Measurements from ENCODE around the gene ATP6AP1. TPM values are rescaled to one million over a fixed set of nuclear protein-coding genes. Genes with fewer than 3 reads are reported as not detected.
A peak's percentile ranks its signal among the peaks of the same experiment; 100 is the strongest.
"Not testable (repeated sequence)": the region's sequence is repeated elsewhere in the genome, so short reads cannot be mapped to it uniquely, and the experiment has no call there.

Gene ATP6AP1
- polyA plus RNA-seq, 1 donor: 137 TPM

DNA sequence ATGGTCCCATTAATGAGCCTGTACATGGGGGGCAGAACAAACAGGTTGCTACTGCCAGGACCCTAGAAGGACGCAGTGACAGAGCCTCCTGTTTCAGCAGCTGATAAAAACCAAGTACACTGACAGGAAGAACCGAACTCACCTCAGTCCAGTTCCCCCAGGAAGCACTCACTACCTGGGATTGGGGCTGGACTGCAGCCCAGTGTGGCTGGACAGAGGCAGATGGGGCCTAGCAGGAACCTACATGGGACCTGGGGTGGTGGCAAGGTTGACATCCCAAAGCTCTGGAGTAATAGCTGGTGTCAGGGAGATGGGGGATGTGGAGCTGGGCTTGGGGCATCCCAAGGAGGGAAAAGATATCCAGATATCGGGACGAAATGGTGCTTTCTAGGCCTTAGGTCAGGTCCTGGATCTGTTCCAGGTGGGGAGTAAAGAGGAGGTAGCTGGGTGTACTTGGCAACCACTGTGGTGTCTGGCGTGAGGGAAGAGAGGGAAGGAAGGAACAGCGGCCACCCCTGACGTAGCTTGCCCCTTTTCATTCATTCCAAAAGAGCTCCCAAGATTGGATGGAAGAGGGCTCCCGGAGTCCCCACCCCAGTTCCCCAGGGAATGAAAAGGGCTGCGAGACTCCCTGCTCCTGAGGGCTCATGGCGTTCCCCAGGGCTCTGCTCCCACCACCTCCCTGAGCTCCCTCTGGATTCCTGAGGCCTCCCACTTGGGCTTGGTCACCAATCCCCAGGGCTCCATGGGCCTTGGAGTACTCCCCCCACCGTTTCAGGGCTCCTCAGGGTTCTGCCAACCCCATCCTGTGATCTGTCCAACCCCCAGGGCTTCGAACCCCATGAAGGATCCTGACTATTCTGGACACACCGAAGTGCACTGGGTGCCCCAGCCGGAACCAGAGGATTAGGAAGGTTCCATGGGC lies 44.9 kb upstream of the ATP6AP1 start:
- H3K9me3 ChIP-seq (ENCODE audit: control insufficient read depth, low read depth, low read length): no peaks in the 10 kb centered on the region
- WGBS (ENCODE audit: insufficient coverage, low lambda C conversion rate): no CpG with 5 or more reads among the region's 14 CpGs
- no peak overlapping the region for H3K4me3 ChIP-seq (ENCODE audit: low read length)
- peaks cover 13% of the 10 kb centered on the region for H3K4me1 ChIP-seq (ENCODE audit: control insufficient read depth, insufficient read depth, low read length)
- H3K36me3 ChIP-seq (ENCODE audit: control insufficient read depth, insufficient read depth, low read length): peaks cover 3% of the 10 kb centered on the region
- H3K27ac ChIP-seq (ENCODE audit: low read length): no peak overlapping the region
- DNase-seq: no peak
- no peaks in the 10 kb centered on the region for H3K27me3 ChIP-seq (ENCODE audit: control insufficient read depth, insufficient read depth, low read length)

DNA sequence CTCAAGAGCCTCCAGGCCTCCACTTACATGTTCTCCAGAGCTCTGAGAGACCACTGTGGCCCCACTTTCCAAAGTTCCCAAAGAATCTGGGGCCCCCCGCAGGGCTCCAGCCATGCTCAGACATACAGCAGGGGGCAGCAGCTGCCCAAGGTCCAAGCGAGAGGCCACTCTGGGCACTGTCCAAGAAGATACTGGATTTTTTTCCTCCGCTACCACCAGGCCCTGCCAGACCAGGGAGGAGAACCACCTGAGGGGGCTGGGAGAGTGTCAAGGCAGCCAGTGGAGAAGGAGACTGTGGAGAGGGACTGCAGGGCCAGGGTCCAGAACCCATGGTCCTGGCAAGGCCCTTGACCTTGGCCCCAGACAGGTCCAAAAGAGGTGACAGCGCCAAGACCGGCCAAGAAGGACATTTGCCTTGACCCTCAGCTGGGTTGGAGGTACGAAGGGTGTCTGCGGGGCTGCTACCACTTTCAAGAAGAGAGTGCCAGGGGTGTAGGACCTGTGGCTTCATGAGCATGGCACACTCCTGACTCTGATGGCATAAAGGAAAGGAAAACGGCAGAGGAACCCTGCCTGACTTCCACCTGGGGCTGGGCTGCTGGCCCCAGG lies 44.1 kb upstream of the ATP6AP1 start:
- Histone ChIP-seq H3K4me1 (ENCODE audit: control insufficient read depth, insufficient read depth, low read length) (peaks cover 13% of the 10 kb centered on the region), H3K27ac (ENCODE audit: low read length) (no peak overlapping the region), H3K27me3 (ENCODE audit: control insufficient read depth, insufficient read depth, low read length) (no peaks in the 10 kb centered on the region), H3K36me3 (ENCODE audit: control insufficient read depth, insufficient read depth, low read length) (peaks cover 3% of the 10 kb centered on the region), H3K9me3 (ENCODE audit: control insufficient read depth, low read depth, low read length) (no peaks in the 10 kb centered on the region), H3K4me3 (ENCODE audit: low read length) (no peak overlapping the region)
- no CpG with 5 or more reads among the region's 8 CpGs for WGBS (ENCODE audit: insufficient coverage, low lambda C conversion rate)
- DNase-seq: no peak

DNA sequence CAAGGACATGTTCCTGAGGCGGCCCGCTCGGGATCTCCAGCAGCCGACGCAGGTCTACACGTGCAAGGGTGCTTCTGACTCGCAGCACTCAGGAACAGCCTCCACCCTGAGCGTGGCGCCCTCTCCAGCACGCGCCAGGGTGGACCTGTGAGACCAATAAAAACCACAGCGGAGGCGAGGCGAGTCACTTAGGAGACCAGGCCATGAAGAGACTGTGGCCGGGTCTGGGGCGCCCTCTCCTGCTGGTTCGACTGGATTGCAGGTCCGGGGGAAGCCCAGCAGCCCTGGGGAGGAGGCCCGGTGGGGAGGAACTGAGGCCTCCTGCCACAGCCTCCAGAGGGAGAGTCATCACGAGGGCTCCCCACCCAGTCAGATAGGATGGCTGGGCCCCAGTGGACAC lies 40.4 kb upstream of the ATP6AP1 start:
- not testable (repeated sequence) for DNase-seq; H3K27ac ChIP-seq (ENCODE audit: low read length); H3K9me3 ChIP-seq (ENCODE audit: control insufficient read depth, low read depth, low read length); H3K36me3 ChIP-seq (ENCODE audit: control insufficient read depth, insufficient read depth, low read length); H3K4me1 ChIP-seq (ENCODE audit: control insufficient read depth, insufficient read depth, low read length); H3K4me3 ChIP-seq (ENCODE audit: low read length); H3K27me3 ChIP-seq (ENCODE audit: control insufficient read depth, insufficient read depth, low read length)
- no CpG with 5 or more reads among the region's 20 CpGs for WGBS (ENCODE audit: insufficient coverage, low lambda C conversion rate)

DNA sequence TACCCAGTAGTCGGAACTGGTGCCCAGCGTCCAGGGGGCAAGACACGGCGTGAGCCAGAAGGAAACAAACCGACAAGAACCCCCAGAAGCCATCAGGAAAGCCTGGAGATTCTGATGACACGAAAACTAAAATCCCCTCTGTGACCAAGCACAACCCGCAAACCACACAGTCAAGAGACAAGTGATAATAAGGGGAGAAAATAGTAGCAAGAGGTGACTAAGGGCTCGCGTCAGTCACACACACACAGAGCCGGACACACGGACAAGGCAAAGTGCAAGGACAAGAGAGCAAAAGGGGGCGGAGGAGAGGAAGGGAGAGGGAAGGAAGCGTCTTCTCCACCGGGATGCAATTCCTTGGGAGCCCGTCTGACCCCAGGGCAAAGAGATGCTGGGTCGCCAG lies 39.8 kb upstream of the ATP6AP1 start:
- DNase-seq; H3K9me3 ChIP-seq (ENCODE audit: control insufficient read depth, low read depth, low read length); H3K4me3 ChIP-seq (ENCODE audit: low read length); H3K36me3 ChIP-seq (ENCODE audit: control insufficient read depth, insufficient read depth, low read length); H3K4me1 ChIP-seq (ENCODE audit: control insufficient read depth, insufficient read depth, low read length); H3K27me3 ChIP-seq (ENCODE audit: control insufficient read depth, insufficient read depth, low read length); H3K27ac ChIP-seq (ENCODE audit: low read length): not testable (repeated sequence)
- no CpG with 5 or more reads among the region's 16 CpGs for WGBS (ENCODE audit: insufficient coverage, low lambda C conversion rate)

DNA sequence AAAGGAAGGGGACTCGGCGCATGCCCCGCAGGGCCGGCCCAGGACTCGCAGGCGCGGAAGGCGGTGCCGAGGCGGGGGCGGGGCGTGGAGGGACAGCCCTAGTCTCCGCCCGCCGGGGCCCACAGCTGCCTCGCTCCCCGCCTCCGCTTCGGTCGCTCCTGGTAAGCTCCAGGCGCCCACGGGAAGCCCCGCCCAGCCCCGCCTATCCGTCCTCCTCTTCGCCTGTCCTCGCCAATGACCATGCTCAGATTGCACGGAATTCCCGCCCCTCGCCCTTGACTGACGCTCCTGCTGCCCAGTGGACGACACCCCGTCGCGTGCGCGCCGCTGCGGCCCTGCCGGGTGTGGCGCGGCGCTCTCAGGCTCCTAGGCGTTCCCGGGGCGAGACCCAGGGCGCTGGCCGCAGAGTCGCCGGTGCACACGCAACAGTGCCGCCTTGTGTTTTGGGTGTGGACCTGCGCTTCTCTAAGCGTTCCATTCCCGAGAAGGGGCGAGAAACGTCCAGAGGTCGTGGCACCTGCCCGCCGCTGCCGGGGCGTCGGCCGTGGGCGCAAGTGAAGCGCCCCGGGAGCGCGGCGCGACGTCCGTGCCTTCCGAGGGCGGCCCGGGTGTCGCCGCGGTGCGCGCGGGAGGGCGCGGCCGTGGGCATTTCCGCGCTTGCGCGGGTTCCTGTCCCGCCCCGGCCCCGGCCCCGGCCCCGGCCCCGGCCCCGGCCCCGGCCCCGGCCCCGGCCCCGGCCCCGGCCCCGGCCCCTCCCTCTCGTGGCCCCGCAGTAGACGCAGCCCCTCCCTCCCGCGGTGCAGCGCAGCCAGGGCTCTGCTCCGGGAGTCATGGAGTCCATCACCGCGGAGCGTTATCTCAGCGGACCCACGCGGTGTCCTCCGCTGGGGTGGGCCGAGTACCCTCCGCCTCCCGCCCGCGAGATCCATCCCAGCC lies 38.4 kb upstream of the ATP6AP1 start:
- not testable (repeated sequence) for H3K9me3 ChIP-seq (ENCODE audit: control insufficient read depth, low read depth, low read length); DNase-seq; H3K36me3 ChIP-seq (ENCODE audit: control insufficient read depth, insufficient read depth, low read length); H3K27me3 ChIP-seq (ENCODE audit: control insufficient read depth, insufficient read depth, low read length); H3K4me1 ChIP-seq (ENCODE audit: control insufficient read depth, insufficient read depth, low read length); H3K27ac ChIP-seq (ENCODE audit: low read length); H3K4me3 ChIP-seq (ENCODE audit: low read length)
- no CpG with 5 or more reads among the region's 121 CpGs for WGBS (ENCODE audit: insufficient coverage, low lambda C conversion rate)

DNA sequence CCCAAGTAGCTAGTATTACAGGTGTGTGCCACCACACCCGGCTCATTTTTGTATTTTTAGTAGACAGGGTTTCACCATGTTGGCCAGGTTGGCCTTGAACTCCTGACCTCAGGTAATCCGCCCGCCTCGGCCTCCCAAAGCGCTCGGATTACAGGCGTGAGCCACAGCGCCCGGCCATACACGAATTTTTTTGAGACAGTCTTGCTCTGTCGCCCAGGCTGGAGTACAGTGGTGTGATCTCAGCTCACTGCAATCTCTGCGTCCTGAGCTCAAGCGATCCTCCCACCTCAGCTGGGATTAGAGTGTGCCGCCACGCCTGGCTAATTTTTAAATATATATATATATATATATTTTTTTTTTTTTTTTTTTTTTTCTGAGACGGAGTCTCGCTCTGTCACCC lies 32.1 kb upstream of the ATP6AP1 start:
- Histone ChIP-seq H3K4me3 (ENCODE audit: low read length) (peak overlapping the region; percentile 67), H3K36me3 (ENCODE audit: control insufficient read depth, insufficient read depth, low read length) (peaks cover 24% of the 10 kb centered on the region), H3K27ac (ENCODE audit: low read length) (peak overlapping the region; percentile 100), H3K4me1 (ENCODE audit: control insufficient read depth, insufficient read depth, low read length) (peaks cover 11% of the 10 kb centered on the region)
- not testable (repeated sequence) for H3K27me3 ChIP-seq (ENCODE audit: control insufficient read depth, insufficient read depth, low read length); DNase-seq; H3K9me3 ChIP-seq (ENCODE audit: control insufficient read depth, low read depth, low read length)
- no CpG with 5 or more reads among the region's 17 CpGs for WGBS (ENCODE audit: insufficient coverage, low lambda C conversion rate)

DNA sequence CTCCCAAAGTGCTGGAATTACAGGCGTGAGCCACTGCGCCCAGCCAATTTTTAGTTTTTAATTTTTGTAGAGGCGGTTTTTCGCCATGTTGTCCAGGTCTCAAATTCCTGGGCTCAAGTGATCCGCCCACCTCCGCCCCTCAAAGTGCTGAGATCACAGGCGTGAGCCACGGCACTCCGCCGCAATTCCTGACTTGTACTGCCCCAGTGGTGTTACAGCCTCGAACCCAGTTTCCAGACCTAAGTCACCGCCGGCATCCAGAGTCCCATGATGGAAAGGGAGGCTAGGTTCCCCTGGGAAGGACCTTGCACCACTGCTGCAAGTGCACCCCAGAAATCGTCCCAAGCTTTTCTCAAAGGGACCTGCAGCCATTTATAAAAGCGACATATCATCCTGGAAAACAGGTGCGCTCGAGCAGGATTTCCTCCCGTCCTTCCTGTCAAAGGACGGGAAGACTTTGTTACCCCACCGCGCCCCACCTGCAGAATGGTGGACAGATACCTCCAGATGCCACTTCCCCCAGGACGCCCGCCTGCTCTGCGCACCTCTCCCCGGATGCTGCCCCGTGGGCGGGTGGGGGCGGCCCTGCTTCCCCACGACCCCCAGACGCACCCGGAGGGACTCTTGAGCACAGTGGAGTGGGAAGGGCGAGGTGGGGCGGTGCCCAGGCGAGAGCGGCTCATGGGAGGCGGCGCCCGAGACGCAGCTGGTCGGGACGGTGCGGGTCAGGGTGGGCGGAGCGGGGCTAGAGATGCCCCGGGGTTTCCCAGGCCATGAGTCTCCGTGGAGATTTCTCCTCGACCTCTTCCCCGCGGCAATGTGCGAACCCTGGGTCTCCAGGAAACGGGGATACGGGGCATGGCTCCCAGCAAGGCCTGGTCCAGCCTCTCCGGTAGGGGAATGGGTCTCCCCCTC lies 31.2 kb upstream of the ATP6AP1 start:
- no CpG with 5 or more reads among the region's 53 CpGs for WGBS (ENCODE audit: insufficient coverage, low lambda C conversion rate)
- Histone ChIP-seq H3K4me1 (ENCODE audit: control insufficient read depth, insufficient read depth, low read length) (peaks cover 15% of the 10 kb centered on the region), H3K4me3 (ENCODE audit: low read length) (peak overlapping the region; percentile 67), H3K27me3 (ENCODE audit: control insufficient read depth, insufficient read depth, low read length) (no peaks in the 10 kb centered on the region), H3K27ac (ENCODE audit: low read length) (peak overlapping the region; percentile 100), H3K9me3 (ENCODE audit: control insufficient read depth, low read depth, low read length) (no peaks in the 10 kb centered on the region), H3K36me3 (ENCODE audit: control insufficient read depth, insufficient read depth, low read length) (peaks cover 25% of the 10 kb centered on the region)
- peak; percentile 67 to 86 for DNase-seq

DNA sequence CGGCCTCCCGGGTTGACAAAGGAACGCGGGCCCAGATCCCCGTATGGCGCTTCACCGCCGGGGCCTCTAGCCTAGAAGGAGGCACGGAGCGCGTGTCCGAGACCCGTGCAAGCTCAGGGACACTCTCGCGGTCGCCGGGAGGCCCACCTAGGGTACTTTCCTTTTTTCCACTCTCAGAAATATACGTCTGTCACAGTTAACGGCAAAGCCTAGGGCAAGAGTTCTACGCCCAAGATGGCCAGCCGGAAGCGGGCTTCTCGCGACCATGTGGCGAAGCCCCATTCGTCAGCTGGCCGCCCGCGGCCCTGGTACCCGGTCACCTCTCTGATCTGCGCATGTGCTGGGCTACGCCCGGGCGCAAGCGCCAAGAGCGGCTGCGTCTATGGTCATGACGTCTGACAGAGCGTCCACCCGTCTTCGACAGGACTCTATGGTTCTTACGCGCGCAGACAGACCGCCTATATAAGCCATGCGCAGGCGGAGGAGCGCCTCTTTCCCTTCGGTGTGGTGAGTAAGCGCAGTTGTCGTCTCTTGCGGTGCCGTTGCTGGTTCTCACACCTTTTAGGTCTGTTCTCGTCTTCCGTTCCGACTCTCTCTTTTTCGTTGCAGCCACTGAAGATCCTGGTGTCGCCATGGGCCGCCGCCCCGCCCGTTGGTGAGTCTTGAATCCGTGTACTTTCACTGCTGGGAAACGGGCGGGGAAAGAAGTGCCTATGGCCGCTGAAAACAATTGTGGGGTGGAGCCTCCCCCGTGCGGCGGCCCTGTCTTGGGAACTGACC lies 30.4 kb upstream of the ATP6AP1 start, which contains the start of gene RPL10:
Gene RPL10, plus strand, starts transcription at position 490 of the 780 bp plus-strand sequence. Its CDS starts 143 bp downstream, at position 633.
- WGBS (ENCODE audit: insufficient coverage, low lambda C conversion rate): no CpG with 5 or more reads among the region's 69 CpGs
- peak; percentile 96 to 97 for DNase-seq
- Histone ChIP-seq H3K9me3 (ENCODE audit: control insufficient read depth, low read depth, low read length) (no peaks in the 10 kb centered on the region), H3K27me3 (ENCODE audit: control insufficient read depth, insufficient read depth, low read length) (no peaks in the 10 kb centered on the region), H3K27ac (ENCODE audit: low read length) (peak within 1 kb of the TSS; percentile 100), H3K4me3 (ENCODE audit: low read length) (peak within 1 kb of the TSS; percentile 99), H3K4me1 (ENCODE audit: control insufficient read depth, insufficient read depth, low read length) (peaks cover 15% of the 10 kb centered on the region), H3K36me3 (ENCODE audit: control insufficient read depth, insufficient read depth, low read length) (peaks cover 27% of the 10 kb centered on the region)

Data from large intestine (tissue), 3 donors.